HFFc6 (cell line): ENCODE measurements around the gene CDKL1. TPM values are rescaled to one million over a fixed set of nuclear protein-coding genes. Genes with fewer than 3 reads are reported as not detected.

Experiments used
- DNase-seq: peaks from one replicate; pipeline ENCODE4 v3.0.0-alpha.2; 2018
- H3K27ac Mint-ChIP-seq: 2 replicates; pipeline ENCODE4 v1.8.0; 2020; ENCODE audit warnings: mild to moderate bottlenecking, mixed read lengths
- H3K27me3 Mint-ChIP-seq: 2 replicates; pipeline ENCODE4 v1.8.0; 2021; ENCODE audit warnings: mild to moderate bottlenecking, moderate library complexity, mixed read lengths; ENCODE audit not compliant: insufficient read depth
- H3K36me3 Mint-ChIP-seq: 2 replicates; pipeline ENCODE4 v1.8.0; 2021; ENCODE audit warnings: low read depth, mixed read lengths
- H3K4me1 Mint-ChIP-seq: 2 replicates; pipeline ENCODE4 v1.8.0; 2020; ENCODE audit warnings: low read depth, mixed read lengths
- H3K4me3 Mint-ChIP-seq: 2 replicates; pipeline ENCODE4 v1.8.0; 2020; ENCODE audit warnings: mild to moderate bottlenecking, moderate library complexity, mixed read lengths
- H3K9me3 Mint-ChIP-seq: 2 replicates; pipeline ENCODE4 v1.8.0; 2020; ENCODE audit warnings: mild to moderate bottlenecking, mixed read lengths
- CTCF ChIP-seq: fragments of 200-600 bp; sonication (generic); IDR thresholded peaks from 2 replicates; pipeline ENCODE4 v1.5.0; 2021; ENCODE audit warnings: antibody characterized with exemption, mild to moderate bottlenecking
- total RNA-seq, 6 experiments: library from RNA; stranded (reverse); fragmentation: NEBNext Ultra II Directional; extraction: Animal tissue kit (Norgen Biotek cat#: 25700); gene quantifications; 2 replicates in 1 of 6; 3 replicates in 5 of 6; pipeline ENCODE4 v1.2.3, GENCODE V29; 2021

Gene CDKL1
- total RNA-seq, 6 experiments from 2014 or later, result 4.4 to 8.0 (median 6.2) TPM

DNA sequence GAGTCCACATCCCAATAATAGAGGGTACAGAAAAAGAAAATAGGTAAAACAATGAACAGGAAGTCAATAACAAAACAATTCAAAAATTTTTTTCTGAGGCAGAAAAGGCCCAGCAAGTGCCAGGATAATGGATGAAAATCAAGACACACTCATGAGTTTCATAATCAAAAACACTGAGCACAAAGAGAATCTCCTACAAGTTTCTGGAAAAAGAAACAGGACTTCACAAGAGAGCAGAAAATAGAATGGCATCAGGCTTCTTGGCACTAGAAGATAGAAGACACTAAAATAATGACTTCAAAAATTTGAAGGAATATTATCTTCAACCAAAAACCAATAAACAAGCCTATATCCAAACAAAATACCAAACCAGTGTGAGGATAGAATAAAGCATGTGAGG, 47.7 kb downstream of the CDKL1 start:
- TF ChIP-seq CTCF, result no peak
- Mint-ChIP-seq H3K27me3 (no peaks in the 10 kb centered on the region), H3K4me1 (peaks cover 79% of the 10 kb centered on the region), H3K4me3 (no peak overlapping the region), H3K36me3 (no peaks in the 10 kb centered on the region; the same call in 1 of the 2 replicates), H3K9me3 (no peaks in the 10 kb centered on the region), H3K27ac (no peak overlapping the region)
- DNase-seq, result no peak

DNA sequence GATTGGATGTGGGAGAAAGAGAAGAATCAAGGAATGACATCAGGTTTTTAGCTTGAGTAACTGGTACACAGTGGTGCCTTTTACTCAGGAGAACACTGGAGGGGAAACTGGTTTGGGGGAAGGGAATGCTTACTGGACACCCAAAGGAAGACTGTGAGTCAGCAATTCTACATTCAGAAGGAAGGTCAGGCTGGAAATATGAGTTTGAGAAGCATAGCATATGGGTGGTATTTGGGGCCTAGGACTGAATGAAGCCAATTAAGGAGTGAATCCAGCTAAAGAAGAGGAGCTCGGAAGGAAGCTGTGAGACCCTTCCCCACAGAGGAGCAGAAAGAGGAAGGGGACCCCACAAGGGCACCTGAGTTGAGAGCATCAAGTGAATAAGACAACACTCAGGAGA, 49.2 kb downstream of the CDKL1 start:
- H3K27me3 Mint-ChIP-seq, result no peaks in the 10 kb centered on the region
- peak; percentile 45 for DNase-seq
- H3K4me3 Mint-ChIP-seq, result no peak overlapping the region; the same call in 1 of the 2 replicates
- peaks cover 83% of the 10 kb centered on the region for H3K4me1 Mint-ChIP-seq
- H3K27ac Mint-ChIP-seq, result peak overlapping the region; percentile 84
- no peaks in the 10 kb centered on the region; the same call in 1 of the 2 replicates for H3K36me3 Mint-ChIP-seq
- no peak for TF ChIP-seq CTCF
- no peaks in the 10 kb centered on the region for H3K9me3 Mint-ChIP-seq

DNA sequence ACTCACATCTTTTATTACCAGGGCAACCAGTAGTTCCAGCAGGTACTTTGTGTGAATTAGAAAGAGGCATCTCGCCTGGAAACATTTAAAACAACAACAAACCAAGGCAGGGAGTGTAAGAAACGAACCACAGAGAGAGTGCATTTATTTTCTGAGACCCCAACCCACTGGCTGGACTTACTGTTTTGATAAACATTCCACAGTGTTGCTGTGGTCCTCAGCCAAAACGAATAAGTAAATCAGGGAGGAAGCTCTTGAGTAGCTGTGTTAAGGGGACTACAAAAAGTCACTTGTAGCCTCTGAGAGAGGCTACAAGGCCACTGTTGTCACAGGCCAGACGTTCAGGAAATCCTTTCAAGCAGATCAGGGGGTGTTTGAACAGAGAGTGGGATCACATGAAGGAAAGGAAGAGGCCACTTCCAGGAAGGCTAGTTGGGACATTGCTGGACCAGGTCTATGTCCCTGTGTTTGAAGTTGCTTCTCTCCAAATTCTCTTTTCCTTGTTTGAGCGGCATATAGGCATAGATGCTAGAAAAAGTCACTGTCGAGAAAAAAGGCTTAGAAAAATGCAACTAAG, 50.7 kb downstream of the CDKL1 start:
- Mint-ChIP-seq H3K4me1 (peaks cover 77% of the 10 kb centered on the region), H3K9me3 (no peaks in the 10 kb centered on the region), H3K4me3 (no peak overlapping the region), H3K27me3 (no peaks in the 10 kb centered on the region; the same call in 1 of the 2 replicates), H3K36me3 (no peaks in the 10 kb centered on the region; the same call in 1 of the 2 replicates), H3K27ac (peak overlapping the region; percentile 69)
- TF ChIP-seq CTCF, result no peak
- no peak for DNase-seq

DNA sequence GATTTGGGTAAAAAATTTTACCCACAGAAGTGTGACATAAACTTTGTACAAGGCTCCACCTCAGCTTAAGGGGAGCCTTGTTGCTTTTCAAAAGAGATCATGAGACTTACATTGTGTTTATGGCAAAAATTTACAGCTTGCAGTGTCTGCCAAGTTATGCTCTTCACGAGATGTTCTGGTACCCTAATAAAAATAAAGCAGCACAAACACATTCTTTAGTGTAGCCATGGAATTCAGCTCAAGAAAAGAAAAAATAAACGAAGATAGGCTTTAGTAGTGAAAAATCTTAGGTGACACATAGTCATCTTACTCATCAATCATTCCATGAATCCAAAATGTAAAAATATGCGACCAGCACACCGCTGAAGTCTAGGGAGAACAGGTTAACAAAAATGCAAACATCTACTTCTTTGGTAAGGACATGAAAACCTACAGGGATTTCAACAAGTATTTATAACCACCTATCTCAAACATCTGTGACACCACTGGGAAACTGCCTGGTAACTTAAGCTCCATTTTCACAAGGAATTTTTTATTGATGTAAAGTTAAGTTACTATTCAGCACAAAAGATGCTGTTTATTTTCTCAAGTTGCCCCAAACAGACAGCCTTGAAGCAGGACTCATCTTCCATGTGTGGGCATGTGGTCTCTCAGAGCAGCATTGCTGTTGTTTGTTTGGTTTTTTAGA, 51.7 kb downstream of the CDKL1 start:
- no peak for TF ChIP-seq CTCF
- Mint-ChIP-seq H3K27me3 (no peaks in the 10 kb centered on the region; the same call in 1 of the 2 replicates), H3K9me3 (no peaks in the 10 kb centered on the region), H3K27ac (peak overlapping the region; percentile 69), H3K36me3 (no peaks in the 10 kb centered on the region; the same call in 1 of the 2 replicates), H3K4me3 (peak overlapping the region; percentile 30; the same call in 1 of the 2 replicates), H3K4me1 (peaks cover 75% of the 10 kb centered on the region)
- peak; percentile 49 for DNase-seq

DNA sequence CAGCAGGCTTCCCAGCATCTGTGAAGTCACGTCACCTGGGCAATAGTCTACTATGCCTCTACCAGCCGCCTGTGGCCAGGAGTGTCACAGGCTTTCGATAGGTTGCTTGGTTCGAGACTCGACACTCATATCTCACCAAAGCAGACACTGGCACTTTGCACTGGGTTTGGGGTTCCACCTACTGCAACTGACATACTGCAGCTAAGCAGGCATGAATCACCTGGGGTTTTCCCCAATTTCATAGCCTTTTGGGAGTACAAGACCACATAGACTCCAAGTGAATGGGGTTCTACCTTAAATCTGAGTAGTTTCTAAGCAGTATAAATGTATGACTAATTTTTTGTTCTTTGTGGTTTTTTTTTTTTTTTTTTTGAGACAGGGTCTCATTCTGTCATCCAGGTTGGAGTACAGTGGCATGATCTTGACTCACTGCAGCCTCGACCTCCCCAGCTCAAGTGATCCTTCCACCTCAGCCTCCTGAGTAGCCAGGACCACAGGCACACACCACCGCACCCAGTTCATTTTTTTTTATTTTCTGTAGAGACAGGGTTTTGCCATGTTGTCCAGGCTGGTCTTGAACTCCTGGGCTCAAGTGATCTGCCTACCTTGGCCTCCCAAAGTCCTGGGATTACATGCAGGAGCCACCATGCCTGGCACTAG, 52.4 kb downstream of the CDKL1 start:
- Mint-ChIP-seq H3K27me3 (no peaks in the 10 kb centered on the region; the same call in 1 of the 2 replicates), H3K27ac (peak overlapping the region; percentile 69), H3K9me3 (no peaks in the 10 kb centered on the region), H3K4me1 (peaks cover 75% of the 10 kb centered on the region), H3K4me3 (peak overlapping the region; percentile 9; the same call in 1 of the 2 replicates), H3K36me3 (no peaks in the 10 kb centered on the region; the same call in 1 of the 2 replicates)
- TF ChIP-seq CTCF, result no peak
- DNase-seq, result no peak
